GM23338 (cell line): ENCODE results near the gene ZMYM4. TPM values are rescaled to one million over a fixed set of nuclear protein-coding genes. Genes with fewer than 3 reads are reported as not detected.

Experiments
- ATAC-seq: fragments of 200-7000 bp; cut with Tn5 transposase; 3 replicates; pipeline ENCODE4 v1.9.1; 2020
- DNase-seq: peaks from one replicate; pipeline ENCODE4 v3.0.0-alpha.2; 2015; ENCODE audit warnings: low spot score
- H2AFZ ChIP-seq: fragments of 200-600 bp; sonication (generic); 2 replicates; pipeline ENCODE4 v1.8.0; 2016; ENCODE audit warnings: antibody characterized with exemption, mild to moderate bottlenecking, moderate library complexity
- H3F3A ChIP-seq: fragments of 200-600 bp; sonication (generic); replicated peaks from 2 replicates; pipeline ENCODE4 v1.8.0; 2017; ENCODE audit warnings: antibody characterized with exemption, mixed run types, low read depth
- H3K27ac ChIP-seq: fragments of 200-600 bp; sonication (generic); 2 replicates; pipeline ENCODE4 v1.6.1; 2016; ENCODE audit warnings: low read depth
- H3K27me3 ChIP-seq: fragments of 200-600 bp; sonication (generic); 2 replicates; pipeline ENCODE4 v1.8.0; 2016; ENCODE audit warnings: mild to moderate bottlenecking, mixed run types, moderate library complexity; ENCODE audit not compliant: insufficient read depth
- H3K36me3 ChIP-seq: fragments of 200-600 bp; sonication (generic); 2 replicates; pipeline ENCODE4 v1.8.0; 2016; ENCODE audit warnings: mild to moderate bottlenecking; ENCODE audit not compliant: insufficient read depth
- H3K4me1 ChIP-seq: fragments of 200-600 bp; sonication (generic); 2 replicates; pipeline ENCODE4 v1.8.0; 2016; ENCODE audit warnings: mild to moderate bottlenecking, moderate library complexity; ENCODE audit not compliant: insufficient read depth
- H3K4me2 ChIP-seq: fragments of 200-600 bp; sonication (generic); 2 replicates; pipeline ENCODE4 v1.7.1; 2017; ENCODE audit warnings: mixed run types
- H3K4me3 ChIP-seq: fragments of 200-600 bp; sonication (generic); 2 replicates; pipeline ENCODE4 v1.6.1; 2016; ENCODE audit warnings: mixed run types
- H3K79me2 ChIP-seq: fragments of 200-600 bp; sonication (generic); replicated peaks from 2 replicates; pipeline ENCODE4 v1.8.0; 2017; ENCODE audit warnings: mild to moderate bottlenecking; ENCODE audit not compliant: insufficient read depth
- H3K9me2 ChIP-seq: fragments of 200-600 bp; sonication (generic); 2 replicates; pipeline ENCODE4 v1.8.0; 2017; ENCODE audit not compliant: insufficient read depth
- H4K20me1 ChIP-seq: fragments of 200-600 bp; sonication (generic); replicated peaks from 2 replicates; pipeline ENCODE4 v1.8.0; 2017; ENCODE audit warnings: mild to moderate bottlenecking; ENCODE audit not compliant: insufficient read depth
- H3K27ac Mint-ChIP-seq: 2 replicates; pipeline ENCODE4 v1.8.0; 2020; ENCODE audit warnings: inconsistent platforms, mild to moderate bottlenecking, moderate library complexity, mixed read lengths
- H3K27me3 Mint-ChIP-seq: 3 replicates; pipeline ENCODE4 v1.8.0; 2022; ENCODE audit warnings: low read depth, mild to moderate bottlenecking, moderate library complexity, mixed read lengths, inconsistent platforms; ENCODE audit not compliant: insufficient read depth, poor library complexity
- H3K36me3 Mint-ChIP-seq: 3 replicates; pipeline ENCODE4 v1.8.0; 2021; ENCODE audit warnings: low read depth, mild to moderate bottlenecking, inconsistent platforms, moderate library complexity, mixed read lengths
- H3K4me1 Mint-ChIP-seq: 3 replicates; pipeline ENCODE4 v1.8.0; 2020; ENCODE audit warnings: mild to moderate bottlenecking, inconsistent platforms, mixed read lengths
- H3K4me3 Mint-ChIP-seq: 3 replicates; pipeline ENCODE4 v1.8.0; 2021; ENCODE audit warnings: moderate library complexity, mild to moderate bottlenecking, inconsistent platforms, mixed read lengths
- H3K9me3 Mint-ChIP-seq: 3 replicates; pipeline ENCODE4 v1.8.0; 2020; ENCODE audit warnings: moderate library complexity, mild to moderate bottlenecking, inconsistent platforms, mixed read lengths
- CREB1 ChIP-seq: fragments of 250-450 bp; sonication (Bioruptor Pico); IDR thresholded peaks from 2 replicates; pipeline ENCODE4 v1.5.0; 2020; ENCODE audit warnings: low read depth, mild to moderate bottlenecking, moderate library complexity
- CTCF ChIP-seq, 2 experiments: fragments of 200-600 bp in 1 of 2; sonication (generic) in 1 of 2; conservative IDR thresholded peaks; 2 replicates each; pipeline versions ENCODE4 v1.5.1 to v1.6.1; 2016 to 2017; ENCODE audit warnings: antibody characterized with exemption in 2 of 2, low read depth in 2 of 2, mild to moderate bottlenecking in 2 of 2, moderate library complexity in 1 of 2
- ETS1 ChIP-seq: IDR thresholded peaks from 2 replicates; pipeline ENCODE4 v1.6.1; 2016; ENCODE audit warnings: antibody characterized with exemption
- NANOG ChIP-seq: IDR thresholded peaks from 2 replicates; pipeline ENCODE4 v1.6.1; 2016; ENCODE audit warnings: antibody characterized with exemption, borderline replicate concordance
- POLR2AphosphoS5 ChIP-seq: IDR thresholded peaks from 2 replicates; pipeline ENCODE4 v1.6.1; 2016; ENCODE audit warnings: antibody characterized with exemption, low read depth
- REST ChIP-seq: IDR thresholded peaks from one replicate; pipeline ENCODE4 v1.6.1; 2018; ENCODE audit warnings: antibody characterized with exemption; ENCODE audit not compliant: unreplicated experiment
- STAT1 ChIP-seq: IDR thresholded peaks from one replicate; pipeline ENCODE4 v1.6.1; 2016; ENCODE audit warnings: antibody characterized with exemption; ENCODE audit not compliant: unreplicated experiment
- ZNF114 ChIP-seq: fragments of 250-450 bp; sonication (Bioruptor Pico); IDR thresholded peaks from 2 replicates; pipeline ENCODE4 v1.5.0; 2020; ENCODE audit warnings: mild to moderate bottlenecking, moderate library complexity
- polyA plus RNA-seq: library from polyadenylated mRNA; unstranded; fragments of >200 nt; fragmentation: Nextera tagmentation; extraction: Ambion mirVana; gene quantifications from 2 replicates; pipeline ENCODE4 v1.2.1, GENCODE V29; 2016
- total RNA-seq: library from RNA; depleted of rRNA; stranded (reverse); fragments of >200 nt; shearing (Covaris generic); gene quantifications from 2 replicates; pipeline ENCODE4 v1.2.3, GENCODE V29; 2014

ZMYM4 gene
- total and polyA plus RNA-seq, 2 experiments from 2014 or later, result 65.4 to 68.5 TPM

- TF ChIP-seq ETS1, result no peak
- TF ChIP-seq REST, result no peak
- TF ChIP-seq ZNF114, result no peak
- TF ChIP-seq NANOG, result no peak
- TF ChIP-seq CTCF (conservative IDR thresholded peaks at IDR 0.05; ENCODE audit: low read depth in 2 of 2), result no peak
- TF ChIP-seq POLR2AphosphoS5, result no peak
- no peak for TF ChIP-seq CREB1 (CRISPR knock-in tag)
Measured at GRCh38 chr1:35371506-35371905, 103.0 kb downstream of the ZMYM4 start (continued).

- peaks cover 6% of the 10 kb centered on the region; the same call in 1 of the 2 replicates for H3K36me3 ChIP-seq
- ATAC-seq (no peak), DNase-seq (no peak)
- H3F3A ChIP-seq, result no peaks in the 10 kb centered on the region
- H3K27ac ChIP-seq, result no peak overlapping the region
- no peak for TF ChIP-seq CREB1 (CRISPR knock-in tag)
- no peak for TF ChIP-seq STAT1
- no peak overlapping the region for H3K27ac Mint-ChIP-seq
- H3K4me1 Mint-ChIP-seq, result no peaks in the 10 kb centered on the region
- H4K20me1 ChIP-seq, result no peaks in the 10 kb centered on the region; the same call in 1 of the 2 replicates
- H3K4me1 ChIP-seq, result no peaks in the 10 kb centered on the region
- no peaks in the 10 kb centered on the region for H3K9me3 Mint-ChIP-seq
- H3K4me3 ChIP-seq, result no peak overlapping the region
- H3K4me2 ChIP-seq, result no peak overlapping the region
- H3K9me2 ChIP-seq, result no peaks in the 10 kb centered on the region
- H2AFZ ChIP-seq, result no peak overlapping the region
- 0 out of 2 replicates have a peak, but pooled peaks cover 2% of the 10 kb centered on the region for H3K79me2 ChIP-seq
- H3K27me3 Mint-ChIP-seq, result no peaks in the 10 kb centered on the region
- no peaks in the 10 kb centered on the region for H3K27me3 ChIP-seq
- no peak overlapping the region for H3K4me3 Mint-ChIP-seq
- no peaks in the 10 kb centered on the region for H3K36me3 Mint-ChIP-seq
Measured at GRCh38 chr1:35377555-35377954, 109.0 kb downstream of the ZMYM4 start.
